Lower lobe of right lung (tissue), 2 donors: ENCODE data around the gene EGFLAM. TPM values are rescaled to one million over a fixed set of nuclear protein-coding genes. Genes with fewer than 3 reads are reported as not detected.

Experiments
- ATAC-seq, 2 donors: fragments of 200-7000 bp; cut with Tn5 transposase; one replicate each; pipeline ENCODE4 v1.9.1; 2020 to 2022; ENCODE audit warnings: mild to moderate bottlenecking in 2 of 2, moderate library complexity in 2 of 2
- DNase-seq: peaks from one replicate; pipeline ENCODE4 v3.0.0-alpha.2; 2020
- H3K27ac ChIP-seq: fragments of 200-600 bp; one replicate; pipeline ENCODE4 v1.8.0; 2022
- H3K27me3 ChIP-seq: fragments of 200-600 bp; one replicate; pipeline ENCODE4 v1.8.0; 2022; ENCODE audit warnings: low read depth
- H3K36me3 ChIP-seq: fragments of 200-600 bp; one replicate; pipeline ENCODE4 v1.8.0; 2022; ENCODE audit warnings: mild to moderate bottlenecking
- H3K4me1 ChIP-seq: fragments of 200-600 bp; one replicate; pipeline ENCODE4 v1.8.0; 2022
- H3K4me3 ChIP-seq: fragments of 200-600 bp; one replicate; pipeline ENCODE4 v1.8.0; 2022; ENCODE audit warnings: mild to moderate bottlenecking
- H3K9me3 ChIP-seq: fragments of 200-600 bp; one replicate; pipeline ENCODE4 v1.8.0; 2022
- intact Hi-C: fragments of 100-400 bp; cut with DNase I; formaldehyde crosslinking; loops from one replicate; pipeline ENCODE4 v1.11.0; 2022
- total RNA-seq: library from RNA; stranded (reverse); fragmentation: NEBNext Ultra II Directional; extraction: Animal tissue kit (Norgen Biotek cat#: 25700); gene quantifications from one replicate; pipeline ENCODE4 v1.2.1, GENCODE V29; 2021
- TF ChIP-seq, protein P1 (sequence below): fragments of 200-600 bp; IDR thresholded peaks from one replicate; pipeline ENCODE4 v1.8.0; 2022; ENCODE audit warnings: antibody characterized with exemption, mild to moderate bottlenecking
- donor health status: DM: no; HTN: yes; CAD: no; lungs with severe emphysema.

The EGFLAM gene
- total RNA-seq, 1 donor from 2014 or later = 2.4 TPM

DNA sequence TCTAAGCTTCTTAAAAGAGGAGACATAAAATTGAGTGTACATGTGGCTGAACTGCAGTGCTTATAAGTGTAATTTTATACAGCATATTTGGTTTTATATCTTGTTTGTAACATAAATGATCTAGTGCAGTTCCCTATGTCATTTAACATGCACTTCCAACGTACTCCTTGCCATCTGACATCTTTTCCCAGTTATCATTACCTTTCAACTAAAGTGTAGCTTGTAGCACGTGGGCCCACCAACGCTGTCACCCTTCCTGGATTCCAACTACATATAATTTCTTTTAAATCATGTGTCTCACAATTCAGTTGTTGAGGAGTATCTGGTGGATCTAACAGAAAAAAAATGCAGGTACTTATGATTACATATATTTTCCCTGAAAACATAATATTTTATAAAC lies 247.9 kb downstream of the EGFLAM start:
- TF ChIP-seq, protein P1, sequence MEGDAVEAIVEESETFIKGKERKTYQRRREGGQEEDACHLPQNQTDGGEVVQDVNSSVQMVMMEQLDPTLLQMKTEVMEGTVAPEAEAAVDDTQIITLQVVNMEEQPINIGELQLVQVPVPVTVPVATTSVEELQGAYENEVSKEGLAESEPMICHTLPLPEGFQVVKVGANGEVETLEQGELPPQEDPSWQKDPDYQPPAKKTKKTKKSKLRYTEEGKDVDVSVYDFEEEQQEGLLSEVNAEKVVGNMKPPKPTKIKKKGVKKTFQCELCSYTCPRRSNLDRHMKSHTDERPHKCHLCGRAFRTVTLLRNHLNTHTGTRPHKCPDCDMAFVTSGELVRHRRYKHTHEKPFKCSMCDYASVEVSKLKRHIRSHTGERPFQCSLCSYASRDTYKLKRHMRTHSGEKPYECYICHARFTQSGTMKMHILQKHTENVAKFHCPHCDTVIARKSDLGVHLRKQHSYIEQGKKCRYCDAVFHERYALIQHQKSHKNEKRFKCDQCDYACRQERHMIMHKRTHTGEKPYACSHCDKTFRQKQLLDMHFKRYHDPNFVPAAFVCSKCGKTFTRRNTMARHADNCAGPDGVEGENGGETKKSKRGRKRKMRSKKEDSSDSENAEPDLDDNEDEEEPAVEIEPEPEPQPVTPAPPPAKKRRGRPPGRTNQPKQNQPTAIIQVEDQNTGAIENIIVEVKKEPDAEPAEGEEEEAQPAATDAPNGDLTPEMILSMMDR = no peak
- no peaks in the 10 kb centered on the region for H3K27me3 ChIP-seq
- H3K27ac ChIP-seq = no peak overlapping the region
- H3K4me1 ChIP-seq = no peaks in the 10 kb centered on the region
- no peak for ATAC-seq
- H3K9me3 ChIP-seq = no peaks in the 10 kb centered on the region
- intact Hi-C loops = no loop called here
- H3K36me3 ChIP-seq = peaks cover 59% of the 10 kb centered on the region
- no peak for DNase-seq
- H3K4me3 ChIP-seq = no peak overlapping the region

DNA sequence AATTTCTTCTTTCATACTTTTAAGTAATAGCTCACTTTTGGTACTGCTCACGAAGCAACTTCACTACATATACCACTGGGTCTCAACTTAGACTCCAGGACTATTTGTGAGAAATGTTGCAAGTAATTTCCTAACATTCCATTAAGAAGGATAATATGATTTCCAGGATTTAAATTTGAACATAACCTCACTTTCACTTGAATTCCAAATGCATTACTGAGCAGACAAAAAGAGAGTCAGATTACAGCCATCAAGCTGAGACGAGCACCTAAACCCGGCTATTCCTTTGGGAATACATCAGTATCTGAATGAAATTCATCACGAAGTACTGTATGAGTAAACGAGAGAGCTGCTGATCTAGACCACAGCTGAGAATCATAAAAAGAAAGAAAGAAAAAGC lies 250.8 kb downstream of the EGFLAM start:
- no peak overlapping the region for H3K4me3 ChIP-seq
- no peaks in the 10 kb centered on the region for H3K4me1 ChIP-seq
- H3K27ac ChIP-seq = no peak overlapping the region
- H3K27me3 ChIP-seq = no peaks in the 10 kb centered on the region
- H3K9me3 ChIP-seq = no peaks in the 10 kb centered on the region
- no peak for DNase-seq
- TF ChIP-seq, protein P1 = no peak
- H3K36me3 ChIP-seq = peaks cover 52% of the 10 kb centered on the region
- ATAC-seq = no peak
- intact Hi-C loops = no loop called here
